ENCODE results near the gene PCYT1B. TPM values are rescaled to one million over a fixed set of nuclear protein-coding genes. Genes with fewer than 3 reads are reported as not detected.

The PCYT1B gene
- 1 to 10 TPM; 1.3 to 4.1 (median 2.4) TPM for total RNA-seq
- polyA plus RNA-seq: 1 to 10 TPM; 2.0 to 4.8 TPM
- long read RNA-seq, donor 1, partial matches to known transcripts: 1 of 2 reads
- long read RNA-seq, donor 1, other reads (novel, unspliced or antisense): 0 of 2 reads
- long read RNA-seq, donor 2, partial matches to known transcripts: 0 of 2 reads
- long read RNA-seq, donor 2, other reads (novel, unspliced or antisense): 0 of 2 reads
- long read RNA-seq, donor 3, partial matches to known transcripts: 1 of 2 reads
- long read RNA-seq, donor 3, other reads (novel, unspliced or antisense): 1 of 2 reads

DNA sequence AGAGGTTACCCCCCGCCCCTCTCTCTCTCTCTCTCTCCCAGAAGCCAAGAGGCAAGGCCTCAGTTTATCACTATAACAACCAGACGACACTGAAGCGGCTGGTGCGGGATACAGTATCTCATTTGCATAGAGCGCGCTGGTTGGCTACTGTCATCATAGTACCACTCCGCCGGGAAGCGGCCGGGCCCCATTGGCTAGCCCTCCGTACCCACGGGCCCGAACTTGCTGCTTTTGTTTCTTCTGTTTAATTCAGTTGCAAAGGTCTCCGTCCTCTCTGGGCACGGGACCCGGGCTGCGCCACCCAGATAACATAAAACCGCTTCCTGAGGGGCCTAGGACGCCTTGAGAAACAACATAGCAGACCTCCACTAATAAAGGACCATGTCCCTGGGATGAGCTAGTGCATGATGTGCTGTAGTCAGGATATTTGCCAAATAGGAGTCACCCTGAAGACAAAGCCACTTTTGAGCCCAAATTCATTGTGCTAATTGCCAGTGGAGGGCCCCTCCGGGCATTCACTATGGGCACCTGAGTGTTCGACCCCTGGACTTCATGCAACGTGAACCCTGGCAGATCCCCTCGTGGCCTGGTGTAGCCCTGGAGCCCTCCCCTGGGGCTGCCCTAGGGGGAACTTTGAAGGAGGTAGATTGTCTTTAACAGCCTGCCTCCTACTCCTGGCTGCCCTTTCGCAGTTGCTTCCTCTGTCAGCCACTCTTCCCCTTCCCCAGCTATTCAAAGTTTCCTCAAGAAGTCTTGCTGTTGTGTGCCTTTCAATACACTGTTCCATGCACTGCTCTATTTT lies at the start of gene PCYT1B:
TSS of gene PCYT1B (minus strand) at position 91 of the 802 bp plus-strand sequence. CDS start 242 bp downstream, outside the sequence.
- no peaks in the 10 kb centered on the region for H3K36me3 ChIP-seq
- TF ChIP-seq POLR2A (IDR thresholded peaks at IDR 0.05) (no peak), EP300 (IDR thresholded peaks at IDR 0.05) (no peak)
- TF ChIP-seq, protein P1, sequence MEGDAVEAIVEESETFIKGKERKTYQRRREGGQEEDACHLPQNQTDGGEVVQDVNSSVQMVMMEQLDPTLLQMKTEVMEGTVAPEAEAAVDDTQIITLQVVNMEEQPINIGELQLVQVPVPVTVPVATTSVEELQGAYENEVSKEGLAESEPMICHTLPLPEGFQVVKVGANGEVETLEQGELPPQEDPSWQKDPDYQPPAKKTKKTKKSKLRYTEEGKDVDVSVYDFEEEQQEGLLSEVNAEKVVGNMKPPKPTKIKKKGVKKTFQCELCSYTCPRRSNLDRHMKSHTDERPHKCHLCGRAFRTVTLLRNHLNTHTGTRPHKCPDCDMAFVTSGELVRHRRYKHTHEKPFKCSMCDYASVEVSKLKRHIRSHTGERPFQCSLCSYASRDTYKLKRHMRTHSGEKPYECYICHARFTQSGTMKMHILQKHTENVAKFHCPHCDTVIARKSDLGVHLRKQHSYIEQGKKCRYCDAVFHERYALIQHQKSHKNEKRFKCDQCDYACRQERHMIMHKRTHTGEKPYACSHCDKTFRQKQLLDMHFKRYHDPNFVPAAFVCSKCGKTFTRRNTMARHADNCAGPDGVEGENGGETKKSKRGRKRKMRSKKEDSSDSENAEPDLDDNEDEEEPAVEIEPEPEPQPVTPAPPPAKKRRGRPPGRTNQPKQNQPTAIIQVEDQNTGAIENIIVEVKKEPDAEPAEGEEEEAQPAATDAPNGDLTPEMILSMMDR (IDR thresholded peaks at IDR 0.05): no peak
- no peaks in the 10 kb centered on the region for H3K4me1 ChIP-seq (ENCODE audit: insufficient read depth)
- H3K27ac ChIP-seq: no peak within 1 kb of the TSS
- WGBS, 3 donors: 21 to 38% (median 23%) methylated on average over 24 of the region's 24 CpGs
- H3K27me3 ChIP-seq: no peaks in the 10 kb centered on the region
- peak within 1 kb of the TSS; percentile 11 for H3K4me3 ChIP-seq
- DNase-seq: peak; percentile 59 to 75 (median 68)
- H3K9me3 ChIP-seq: no peaks in the 10 kb centered on the region
- intact Hi-C loops (cut with DNase I): loop anchor here in 1 of 4 donors (5.0 kb wide), 1 partner anchor 270 kb away; no protein-coding TSS in a partner anchor

DNA sequence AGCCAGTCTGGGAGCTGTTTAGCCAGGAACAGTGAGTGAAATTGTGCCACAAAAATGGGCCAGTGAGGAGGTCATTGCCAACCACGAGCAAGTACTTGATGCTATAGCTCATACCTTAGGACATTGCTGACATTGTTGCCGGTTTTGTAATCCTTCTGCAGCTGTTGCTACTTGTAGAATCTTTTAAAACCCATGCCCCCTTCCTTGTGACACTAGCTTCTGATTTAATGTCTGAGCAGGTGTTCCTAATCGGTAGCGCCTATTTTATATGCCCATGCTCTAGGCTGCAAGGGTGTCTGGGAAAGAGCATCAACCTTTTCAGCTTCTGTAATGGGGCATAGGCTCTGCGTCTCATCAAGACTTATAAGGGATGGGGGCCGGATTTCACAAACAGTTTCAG lies 49.1 kb upstream of the PCYT1B start:
- Histone ChIP-seq H3K27me3 (no peaks in the 10 kb centered on the region), H3K4me3 (no peak overlapping the region), H3K4me1 (ENCODE audit: insufficient read depth) (no peaks in the 10 kb centered on the region), H3K36me3 (no peaks in the 10 kb centered on the region), H3K9me3 (no peaks in the 10 kb centered on the region), H3K27ac (no peak overlapping the region)
- no peak for TF ChIP-seq POLR2A (IDR thresholded peaks at IDR 0.05)
- TF ChIP-seq, protein P1 (IDR thresholded peaks at IDR 0.05): no peak
- no peak for TF ChIP-seq EP300 (IDR thresholded peaks at IDR 0.05)
- DNase-seq: no peak
- 60 to 66% (median 66%) methylated on average over 6 of the region's 6 CpGs for WGBS, 3 donors
- intact Hi-C loops (cut with DNase I): no loop called here

DNA sequence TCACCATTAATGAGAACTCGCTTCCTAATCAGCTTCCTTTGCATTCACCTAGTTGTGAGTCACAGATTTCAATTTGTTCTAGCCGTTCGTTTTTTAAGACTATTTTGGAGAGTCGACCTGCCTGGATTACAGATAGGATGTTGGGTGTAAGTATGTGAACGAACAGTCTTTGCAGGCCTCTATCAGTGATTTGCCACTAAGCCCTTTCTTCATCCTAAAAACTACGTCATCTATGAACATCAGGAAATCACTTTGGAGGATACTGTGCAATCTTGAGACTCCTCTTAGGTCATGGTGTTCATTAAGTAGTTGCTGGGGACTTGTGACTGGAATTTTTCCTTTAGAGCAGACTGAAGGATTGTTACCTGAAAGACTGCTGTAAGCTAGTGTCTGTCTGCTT lies 47.7 kb upstream of the PCYT1B start:
- intact Hi-C loops (cut with DNase I): no loop called here
- H3K4me3 ChIP-seq: no peak overlapping the region
- H3K27me3 ChIP-seq: no peaks in the 10 kb centered on the region
- 34 to 49% (median 38%) methylated on average over 6 of the region's 6 CpGs for WGBS, 3 donors
- DNase-seq: no peak
- no peaks in the 10 kb centered on the region for H3K4me1 ChIP-seq (ENCODE audit: insufficient read depth)
- no peaks in the 10 kb centered on the region for H3K9me3 ChIP-seq
- H3K36me3 ChIP-seq: no peaks in the 10 kb centered on the region
- H3K27ac ChIP-seq: no peak overlapping the region
- TF ChIP-seq, protein P1 (IDR thresholded peaks at IDR 0.05): no peak
- TF ChIP-seq POLR2A (IDR thresholded peaks at IDR 0.05): no peak
- no peak for TF ChIP-seq EP300 (IDR thresholded peaks at IDR 0.05)

DNA sequence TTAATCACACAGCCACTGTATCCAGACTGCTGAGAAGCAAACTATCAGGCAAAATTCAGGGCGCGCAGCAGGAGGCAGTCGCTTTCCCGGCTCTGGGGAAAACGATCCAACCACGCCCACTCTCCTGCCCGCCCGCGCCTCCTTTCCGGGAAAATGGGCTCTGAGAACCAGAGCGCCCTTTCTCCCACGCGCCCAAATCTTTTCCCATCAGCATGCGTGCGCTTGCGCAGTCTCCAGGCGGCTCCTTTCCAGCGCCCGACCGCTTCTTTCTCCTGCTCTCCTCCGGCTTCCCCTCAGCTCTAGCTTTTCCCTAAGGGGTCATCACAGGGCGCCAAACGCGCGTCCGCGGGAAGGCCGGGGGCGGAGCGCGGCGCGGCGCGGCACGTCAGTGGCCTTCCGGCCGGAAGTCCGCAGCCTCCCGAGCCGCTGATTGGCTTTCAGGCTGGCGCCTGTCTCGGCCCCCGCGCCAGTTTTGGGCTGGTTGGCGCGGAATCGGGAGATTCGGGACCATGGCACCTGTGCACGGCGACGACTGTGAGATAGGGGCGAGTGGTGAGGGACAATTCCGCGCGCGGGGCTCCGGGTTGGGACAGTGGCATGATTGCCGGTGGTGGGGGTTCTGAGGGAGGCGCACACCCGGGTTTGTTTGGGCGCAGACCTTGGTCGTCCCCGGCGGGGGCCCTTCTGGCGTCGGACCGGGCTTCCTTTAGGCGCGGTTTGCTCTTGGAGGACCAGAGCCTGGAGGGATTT lies 46.5 kb upstream of the PCYT1B start, which contains the start of gene POLA1:
TSS of gene POLA1 (plus strand) at position 466 of the 750 bp plus-strand sequence. CDS start at position 510, 44 bp downstream.
- Histone ChIP-seq H3K27me3 (no peaks in the 10 kb centered on the region), H3K4me1 (ENCODE audit: insufficient read depth) (no peaks in the 10 kb centered on the region), H3K36me3 (no peaks in the 10 kb centered on the region), H3K9me3 (no peaks in the 10 kb centered on the region), H3K4me3 (peak within 1 kb of the TSS; percentile 62), H3K27ac (peak within 1 kb of the TSS; percentile 37 to 70)
- WGBS, 3 donors: 31 to 42% (median 36%) methylated on average over 70 of the region's 70 CpGs
- DNase-seq: peak; percentile 93 to 96 (median 94)
- intact Hi-C loops (cut with DNase I): no loop called here
- TF ChIP-seq, protein P1 (IDR thresholded peaks at IDR 0.05): peak in 1 of 3 donors; percentile 21
- no peak for TF ChIP-seq EP300 (IDR thresholded peaks at IDR 0.05)

All from ovary (tissue), 10 donors.